Endothelial cell of umbilical vein (primary cell): ENCODE measurements around the gene AOX1. TPM values are rescaled to one million over a fixed set of nuclear protein-coding genes. Genes with fewer than 3 reads are reported as not detected.

Experiments
- BruUV-seq: library from RNA; stranded (reverse); fragments of 400-500 nt; replicated peaks from 2 replicates; lab custom pipeline; 2021; lab: Mats Ljungman, UMichigan
- CTCF ChIA-PET: fragments of 300-600, 350-600 bp; sonication (Branson Sonifier 250); formaldehyde crosslinking; loops from one replicate; lab custom pipeline; 2021; ENCODE audit warnings: antibody characterized with exemption, inconsistent platforms; lab: Charles Lee
- POLR2A ChIA-PET: fragments of 300-600, 350-600 bp; sonication (Branson Sonifier 250); formaldehyde crosslinking; loops from one replicate; lab custom pipeline; 2021; ENCODE audit warnings: antibody characterized with exemption, inconsistent platforms; lab: Charles Lee
- DNase-seq: peaks from one replicate; pipeline ENCODE4 v3.0.0-alpha.2; 2011; ENCODE audit warnings: low read depth, low spot score
- FAIRE-seq: peaks from 2 replicates; lab custom pipeline; 2011; peaks lifted over from hg19 to GRCh38; lab: Jason Lieb, UNC
- H2AFZ ChIP-seq: 2 replicates; pipeline ENCODE4 v1.6.0; 2012; ENCODE audit warnings: low read depth, low read length, control low read depth, inconsistent platforms
- H3K27ac ChIP-seq: 2 replicates; pipeline ENCODE4 v1.5.1; 2011; ENCODE audit warnings: low read depth, mild to moderate bottlenecking, control low read depth, low read length, moderate library complexity; ENCODE audit not compliant: insufficient read depth
- H3K27me3 ChIP-seq, 2 experiments: 2 replicates each; pipeline versions ENCODE4 v1.6.0 to v1.6.1; 2011; ENCODE audit warnings: low read length in 2 of 2, mixed read lengths in 1 of 2; ENCODE audit not compliant: control insufficient read depth in 2 of 2, insufficient read depth in 2 of 2
- H3K36me3 ChIP-seq, 2 experiments: 2 replicates in 1 of 2; 3 replicates in 1 of 2; pipeline ENCODE4 v1.5.1; 2011; ENCODE audit warnings: low read length in 2 of 2, mild to moderate bottlenecking in 1 of 2, moderate library complexity in 1 of 2; ENCODE audit not compliant: control insufficient read depth in 2 of 2, insufficient read depth in 2 of 2; ENCODE audit errors: extremely low read depth in 1 of 2
- H3K4me1 ChIP-seq: 3 replicates; pipeline ENCODE4 v1.5.1; 2011; ENCODE audit warnings: mild to moderate bottlenecking, low read length; ENCODE audit not compliant: control insufficient read depth, insufficient read depth; ENCODE audit errors: extremely low read depth
- H3K4me2 ChIP-seq: 2 replicates; pipeline ENCODE4 v1.6.1; 2011; ENCODE audit warnings: low read length, control low read depth, mixed read lengths; ENCODE audit not compliant: insufficient read depth
- H3K4me3 ChIP-seq, 3 experiments: fragments of 200-600 bp in 1 of 3; sonication (generic), shearing (Covaris generic) in 1 of 3; replicated peaks in 1 of 3; 2 replicates each; pipeline ENCODE4 v1.5.1; 2011 to 2016; ENCODE audit warnings: control low read depth in 3 of 3, low read length in 3 of 3, mild to moderate bottlenecking in 2 of 3, inconsistent platforms in 1 of 3, low read depth in 1 of 3, moderate library complexity in 1 of 3; ENCODE audit not compliant: insufficient read depth in 1 of 3
- H3K79me2 ChIP-seq: 2 replicates; pipeline ENCODE4 v1.6.0; 2012; ENCODE audit warnings: low read length, inconsistent platforms; ENCODE audit not compliant: control insufficient read depth, insufficient read depth
- H3K9ac ChIP-seq: replicated peaks from 2 replicates; pipeline ENCODE3; 2011; ENCODE audit warnings: low read length, control low read depth; ENCODE audit not compliant: insufficient read depth; ENCODE audit errors: extremely low read depth
- H3K9me1 ChIP-seq: replicated peaks from 3 replicates; pipeline ENCODE4 v1.6.0; 2011; ENCODE audit warnings: mild to moderate bottlenecking, low read length; ENCODE audit not compliant: control insufficient read depth, insufficient read depth; ENCODE audit errors: extremely low read depth
- H3K9me3 ChIP-seq: replicated peaks from 2 replicates; pipeline ENCODE4 v1.5.1; 2012; ENCODE audit warnings: low read length, inconsistent platforms; ENCODE audit not compliant: control insufficient read depth, insufficient read depth
- H4K20me1 ChIP-seq: replicated peaks from 2 replicates; pipeline ENCODE3; 2011; ENCODE audit warnings: mild to moderate bottlenecking, low read length; ENCODE audit not compliant: control insufficient read depth, insufficient read depth; ENCODE audit errors: extremely low read depth
- CTCF ChIP-seq, 2 donors: IDR thresholded peaks; 1 replicate in 1 of 2; 2 replicates in 1 of 2; pipeline ENCODE4 v1.5.1; 2011; ENCODE audit warnings: low read length in 2 of 2, mild to moderate bottlenecking in 2 of 2, moderate library complexity in 2 of 2, control low read depth in 1 of 2, inconsistent platforms in 1 of 2, low read depth in 1 of 2; ENCODE audit not compliant: insufficient read depth in 1 of 2; ENCODE audit errors: extremely low read depth in 1 of 2
- EZH2 ChIP-seq: IDR thresholded peaks from 2 replicates; pipeline ENCODE4 v1.6.1; 2012; ENCODE audit warnings: borderline replicate concordance, low read depth, mild to moderate bottlenecking, moderate library complexity, low read length, inconsistent platforms; ENCODE audit not compliant: severe bottlenecking
- FOS ChIP-seq: IDR thresholded peaks from 2 replicates; pipeline ENCODE4 v1.6.1; 2011; ENCODE audit warnings: mild to moderate bottlenecking, low read length, moderate library complexity, borderline replicate concordance; ENCODE audit not compliant: insufficient read depth
- GATA2 ChIP-seq: IDR thresholded peaks from 2 replicates; pipeline ENCODE4 v1.7.0; 2011; ENCODE audit warnings: low read depth, mild to moderate bottlenecking, moderate library complexity, mixed read lengths, low read length; ENCODE audit not compliant: insufficient read length, insufficient read depth
- JUN ChIP-seq: IDR thresholded peaks from 2 replicates; pipeline ENCODE4 v1.6.1; 2011; ENCODE audit warnings: borderline replicate concordance, low read depth; ENCODE audit not compliant: insufficient read length, insufficient read depth
- MAX ChIP-seq: IDR thresholded peaks from 2 replicates; pipeline ENCODE4 v1.6.1; 2011; ENCODE audit not compliant: insufficient read depth, insufficient read length
- MYC ChIP-seq: IDR thresholded peaks from one replicate; pipeline ENCODE4 v1.6.1; 2011; ENCODE audit warnings: mild to moderate bottlenecking, low read depth, low read length
- POLR2A ChIP-seq: IDR thresholded peaks from 2 replicates; pipeline ENCODE4 v1.6.1; 2012; ENCODE audit warnings: low read depth, mild to moderate bottlenecking, control low read depth, low read length
- POLR2AphosphoS5 ChIP-seq: IDR thresholded peaks from 2 replicates; pipeline ENCODE4 v1.6.1; 2012; ENCODE audit warnings: low read depth, mild to moderate bottlenecking, control low read depth, low read length, moderate library complexity; ENCODE audit not compliant: insufficient read depth
- dilution Hi-C: fragments of 300-500 bp; cut with MboI; formaldehyde crosslinking; loops from one replicate; pipeline ENCODE4 v1.15.0; 2019; ENCODE audit warnings: low sequenced_read_pairs; ENCODE audit not compliant: extremely low pct_ligation_motif_present
- intact Hi-C: fragments of 100-400 bp; cut with micrococcal nuclease; formaldehyde crosslinking; loops from one replicate; pipeline ENCODE4 v1.10.0; 2022
- polyA plus RNA-seq, 4 experiments: library from polyadenylated mRNA; depleted of rRNA in 3 of 4; stranded (reverse) in 3 of 4; unstranded in 1 of 4; fragments of >200 nt; gene quantifications; 2 replicates each; pipeline versions ENCODE4 v1.2.1 to v1.2.3, GENCODE V29; 2011 to 2012; ENCODE audit warnings: missing spikeins in 1 of 4
- total RNA-seq: library from RNA; stranded (reverse); gene quantifications from 2 replicates; pipeline ENCODE4 v1.2.3, GENCODE V29; 2021

AOX1 gene
- total and polyA plus RNA-seq, 2 donors (not counting 3 experiments of a cell fraction or from before 2014, with no cell fraction given), result 0.03 to 0.46 TPM

- H2AFZ ChIP-seq, result no peak overlapping the region
- ChIA-PET POLR2A (no interaction called here), CTCF (no interaction called here)
- TF ChIP-seq EZH2, result no peak
- no peak for TF ChIP-seq POLR2AphosphoS5
- no peak for TF ChIP-seq CTCF (IDR thresholded peaks at IDR 0.05; ENCODE audit: extremely low read depth in 1 of 2, insufficient read depth in 1 of 2, low read depth in 1 of 2, low read length in 2 of 2)
- TF ChIP-seq GATA2, result no peak
- TF ChIP-seq JUN, result no peak
- TF ChIP-seq MAX, result no peak
- TF ChIP-seq FOS, result no peak
- TF ChIP-seq POLR2A, result no peak
- no peak for TF ChIP-seq MYC
- H3K27me3 ChIP-seq, result no peaks in the 10 kb centered on the region
- BruUV-seq, result no TSS peak
- dilution Hi-C loops (no loop called here), intact Hi-C loops (no loop called here)
- FAIRE-seq, result no peak
- H3K4me3 ChIP-seq, result no peak overlapping the region
- no peaks in the 10 kb centered on the region for H4K20me1 ChIP-seq
- H3K9me1 ChIP-seq, result no peaks in the 10 kb centered on the region
- no peak overlapping the region for H3K9ac ChIP-seq
- no peak overlapping the region for H3K4me2 ChIP-seq
- no peak overlapping the region for H3K27ac ChIP-seq
- no peak for DNase-seq
- H3K4me1 ChIP-seq, result peaks cover 11% of the 10 kb centered on the region
- H3K36me3 ChIP-seq, result no peaks in the 10 kb centered on the region
- no peaks in the 10 kb centered on the region for H3K9me3 ChIP-seq
- H3K79me2 ChIP-seq, result no peaks in the 10 kb centered on the region
Observed at GRCh38 chr2:200588076-200588678, 2.4 kb downstream of the AOX1 start.
